ENCODE measurements around the gene SFI1.

DNA sequence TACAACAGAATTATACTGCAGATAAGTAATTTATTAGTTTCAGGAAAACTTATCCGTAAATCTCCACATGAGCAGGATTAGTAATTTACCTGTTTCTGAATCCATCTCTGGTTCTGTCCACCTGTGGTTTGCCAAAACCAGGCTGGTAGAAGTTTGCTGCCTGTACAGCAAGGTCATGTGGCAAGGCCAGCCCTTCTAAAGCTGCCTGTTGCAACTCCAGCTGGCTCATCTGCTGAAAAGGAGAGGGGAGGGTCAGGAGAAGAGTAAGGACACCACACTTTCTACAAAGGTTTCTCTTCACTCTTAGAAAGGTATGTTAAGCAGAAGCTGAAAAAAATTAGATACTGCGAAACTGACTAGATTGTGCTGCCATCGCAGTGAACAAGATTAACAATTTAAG lies 49.0 kb upstream of the SFI1 start:
- TF ChIP-seq POLR2A (IDR thresholded peaks at IDR 0.05): no peak
- TF ChIP-seq, protein P1, sequence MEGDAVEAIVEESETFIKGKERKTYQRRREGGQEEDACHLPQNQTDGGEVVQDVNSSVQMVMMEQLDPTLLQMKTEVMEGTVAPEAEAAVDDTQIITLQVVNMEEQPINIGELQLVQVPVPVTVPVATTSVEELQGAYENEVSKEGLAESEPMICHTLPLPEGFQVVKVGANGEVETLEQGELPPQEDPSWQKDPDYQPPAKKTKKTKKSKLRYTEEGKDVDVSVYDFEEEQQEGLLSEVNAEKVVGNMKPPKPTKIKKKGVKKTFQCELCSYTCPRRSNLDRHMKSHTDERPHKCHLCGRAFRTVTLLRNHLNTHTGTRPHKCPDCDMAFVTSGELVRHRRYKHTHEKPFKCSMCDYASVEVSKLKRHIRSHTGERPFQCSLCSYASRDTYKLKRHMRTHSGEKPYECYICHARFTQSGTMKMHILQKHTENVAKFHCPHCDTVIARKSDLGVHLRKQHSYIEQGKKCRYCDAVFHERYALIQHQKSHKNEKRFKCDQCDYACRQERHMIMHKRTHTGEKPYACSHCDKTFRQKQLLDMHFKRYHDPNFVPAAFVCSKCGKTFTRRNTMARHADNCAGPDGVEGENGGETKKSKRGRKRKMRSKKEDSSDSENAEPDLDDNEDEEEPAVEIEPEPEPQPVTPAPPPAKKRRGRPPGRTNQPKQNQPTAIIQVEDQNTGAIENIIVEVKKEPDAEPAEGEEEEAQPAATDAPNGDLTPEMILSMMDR (IDR thresholded peaks at IDR 0.05): no peak

Data from esophagus squamous epithelium (tissue), 4 donors.